Thoracic aorta (tissue), 2 donors: ENCODE measurements around the gene BBIP1. TPM values are rescaled to one million over a fixed set of nuclear protein-coding genes. Genes with fewer than 3 reads are reported as not detected.
A peak's percentile ranks its signal among the peaks of the same experiment; 100 is the strongest.

Experiments
- ATAC-seq: fragments of 150-250 bp; one replicate; pipeline ENCODE4 v1.8.0; 2017; ENCODE audit warnings: low read depth; ENCODE audit not compliant: insufficient number of reproducible peaks, low FRiP score
- DNase-seq: peaks from one replicate; pipeline ENCODE4 v3.0.0-alpha.2; 2020; ENCODE audit warnings: low spot score
- H3K27ac ChIP-seq, 2 donors: fragments of 200-600 bp; sonication (generic); 1 replicate in 1 of 2; 2 replicates in 1 of 2; pipeline ENCODE4 v1.5.1; 2016; ENCODE audit warnings: mild to moderate bottlenecking in 2 of 2, moderate library complexity in 2 of 2
- H3K27me3 ChIP-seq: fragments of 200-600 bp; sonication (generic); replicated peaks from 2 replicates; pipeline ENCODE4 v1.6.0; 2016; ENCODE audit warnings: mild to moderate bottlenecking; ENCODE audit not compliant: insufficient read depth
- H3K36me3 ChIP-seq: fragments of 200-600 bp; sonication (generic); one replicate; pipeline ENCODE4 v1.5.1; 2016
- H3K4me1 ChIP-seq, 2 donors: fragments of 200-600 bp; sonication (generic); 1 replicate in 1 of 2; 2 replicates in 1 of 2; pipeline versions ENCODE4 v1.5.1 to v1.6.0; 2016; ENCODE audit warnings: low read depth in 2 of 2, mild to moderate bottlenecking in 1 of 2; ENCODE audit not compliant: control insufficient read depth in 1 of 2
- H3K4me3 ChIP-seq: fragments of 200-600 bp; sonication (generic); 2 replicates; pipeline ENCODE4 v1.5.1; 2016; ENCODE audit warnings: mild to moderate bottlenecking
- H3K9me3 ChIP-seq: fragments of 200-600 bp; sonication (generic); 2 replicates; pipeline ENCODE4 v1.5.1; 2016
- total RNA-seq, 2 donors: library from RNA; depleted of rRNA; stranded (reverse); fragments of >200 nt; gene quantifications; one replicate each; pipeline versions ENCODE4 v1.1.0 to v1.2.3, GENCODE V29; 2016
- TF ChIP-seq, protein P1 (sequence below): fragments of 200-600 bp; sonication (generic); IDR thresholded peaks from one replicate; pipeline ENCODE4 v1.5.1; 2019; ENCODE audit warnings: antibody characterized with exemption

Gene BBIP1
- total RNA-seq, 2 donors from 2014 or later: 19.0 to 33.2 TPM

DNA sequence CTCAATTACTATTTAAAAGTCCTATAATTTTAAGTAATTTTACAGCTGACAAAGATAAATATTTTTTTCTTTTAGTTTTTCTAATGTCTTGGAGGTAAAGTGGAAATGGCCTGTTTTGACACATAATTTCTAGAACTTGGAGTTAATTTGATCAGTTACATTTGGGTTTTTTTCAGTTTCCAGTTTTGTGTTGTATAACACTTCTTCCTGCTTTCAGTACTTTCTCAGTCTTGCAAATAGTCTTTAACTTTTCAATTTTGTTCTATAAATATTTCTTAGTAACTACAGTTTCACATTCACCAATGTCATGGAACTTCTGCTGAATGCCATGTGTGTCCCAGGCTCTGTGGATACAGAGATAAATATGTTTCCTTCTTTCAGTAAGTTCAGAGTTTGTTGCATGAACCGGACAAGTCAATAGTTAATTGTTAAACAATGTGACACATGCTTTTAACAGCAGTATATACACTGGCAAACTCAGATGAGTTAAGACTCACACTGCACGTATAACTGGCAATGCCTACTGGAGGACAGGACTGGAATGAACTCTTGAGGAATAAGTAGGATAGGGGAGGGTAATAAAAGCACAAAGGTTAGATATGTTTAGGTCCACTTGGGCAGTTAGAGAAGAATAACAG, 5.0 kb upstream of the BBIP1 start:
- Histone ChIP-seq H3K4me3 (no peak overlapping the region), H3K27ac (no peak overlapping the region), H3K9me3 (no peaks in the 10 kb centered on the region), H3K27me3 (no peaks in the 10 kb centered on the region), H3K4me1 (peaks cover 35 to 45% of the 10 kb centered on the region in 2 donors), H3K36me3 (no peaks in the 10 kb centered on the region)
- DNase-seq: no peak
- TF ChIP-seq, protein P1, sequence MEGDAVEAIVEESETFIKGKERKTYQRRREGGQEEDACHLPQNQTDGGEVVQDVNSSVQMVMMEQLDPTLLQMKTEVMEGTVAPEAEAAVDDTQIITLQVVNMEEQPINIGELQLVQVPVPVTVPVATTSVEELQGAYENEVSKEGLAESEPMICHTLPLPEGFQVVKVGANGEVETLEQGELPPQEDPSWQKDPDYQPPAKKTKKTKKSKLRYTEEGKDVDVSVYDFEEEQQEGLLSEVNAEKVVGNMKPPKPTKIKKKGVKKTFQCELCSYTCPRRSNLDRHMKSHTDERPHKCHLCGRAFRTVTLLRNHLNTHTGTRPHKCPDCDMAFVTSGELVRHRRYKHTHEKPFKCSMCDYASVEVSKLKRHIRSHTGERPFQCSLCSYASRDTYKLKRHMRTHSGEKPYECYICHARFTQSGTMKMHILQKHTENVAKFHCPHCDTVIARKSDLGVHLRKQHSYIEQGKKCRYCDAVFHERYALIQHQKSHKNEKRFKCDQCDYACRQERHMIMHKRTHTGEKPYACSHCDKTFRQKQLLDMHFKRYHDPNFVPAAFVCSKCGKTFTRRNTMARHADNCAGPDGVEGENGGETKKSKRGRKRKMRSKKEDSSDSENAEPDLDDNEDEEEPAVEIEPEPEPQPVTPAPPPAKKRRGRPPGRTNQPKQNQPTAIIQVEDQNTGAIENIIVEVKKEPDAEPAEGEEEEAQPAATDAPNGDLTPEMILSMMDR: no peak
- no peak for ATAC-seq

DNA sequence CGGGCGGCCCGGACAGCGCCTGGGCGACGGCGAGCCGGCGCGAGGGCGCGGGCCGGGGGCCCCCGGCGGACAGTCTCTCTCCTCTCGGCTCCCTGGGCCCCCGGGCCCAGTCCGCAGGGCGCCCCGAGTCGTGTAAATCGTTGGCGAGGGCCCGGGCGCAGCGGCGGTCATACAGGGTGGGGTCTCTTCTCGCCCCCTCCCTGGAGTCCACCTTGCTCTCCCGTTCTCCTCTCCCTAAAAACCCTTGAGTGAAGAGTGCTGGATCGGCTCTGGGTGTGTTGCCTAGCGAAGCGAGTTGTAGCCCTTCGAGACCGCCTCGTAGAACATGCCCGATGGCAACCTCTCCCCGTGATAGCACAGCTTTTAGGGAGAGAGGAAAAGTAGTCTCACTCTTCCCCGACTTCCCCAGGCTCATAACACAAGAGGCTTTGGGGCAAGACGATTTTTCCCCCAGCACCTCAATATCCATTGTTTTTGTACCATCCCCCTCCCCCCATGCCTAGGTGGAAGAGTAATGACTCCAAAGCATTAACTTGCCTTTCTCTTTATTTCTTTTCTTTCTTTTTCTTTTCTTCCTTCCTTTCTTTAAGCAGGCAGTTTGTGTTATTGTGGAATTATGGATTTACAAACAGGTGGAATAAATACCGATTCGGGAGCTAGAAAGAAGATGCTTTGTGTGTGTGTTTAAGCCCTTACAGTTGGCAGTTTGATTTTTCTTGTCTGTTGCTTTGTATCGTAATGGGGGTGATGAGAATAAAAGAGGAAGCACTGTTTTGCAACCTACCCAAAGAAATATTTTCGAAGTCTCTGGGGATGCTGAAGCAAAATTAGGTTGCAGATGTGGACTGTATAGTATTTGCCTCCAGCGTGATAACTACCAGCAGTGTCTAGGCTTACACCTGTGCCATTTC, 1.2 kb upstream of the BBIP1 start:
- DNase-seq (no peak), ATAC-seq (peak; percentile 0)
- Histone ChIP-seq H3K4me1 (peaks cover 25 to 31% of the 10 kb centered on the region in 2 donors), H3K9me3 (no peaks in the 10 kb centered on the region), H3K36me3 (no peaks in the 10 kb centered on the region), H3K4me3 (peak overlapping the region; percentile 81), H3K27ac (peak overlapping the region; percentile 90), H3K27me3 (no peaks in the 10 kb centered on the region)
- TF ChIP-seq, protein P1: no peak

DNA sequence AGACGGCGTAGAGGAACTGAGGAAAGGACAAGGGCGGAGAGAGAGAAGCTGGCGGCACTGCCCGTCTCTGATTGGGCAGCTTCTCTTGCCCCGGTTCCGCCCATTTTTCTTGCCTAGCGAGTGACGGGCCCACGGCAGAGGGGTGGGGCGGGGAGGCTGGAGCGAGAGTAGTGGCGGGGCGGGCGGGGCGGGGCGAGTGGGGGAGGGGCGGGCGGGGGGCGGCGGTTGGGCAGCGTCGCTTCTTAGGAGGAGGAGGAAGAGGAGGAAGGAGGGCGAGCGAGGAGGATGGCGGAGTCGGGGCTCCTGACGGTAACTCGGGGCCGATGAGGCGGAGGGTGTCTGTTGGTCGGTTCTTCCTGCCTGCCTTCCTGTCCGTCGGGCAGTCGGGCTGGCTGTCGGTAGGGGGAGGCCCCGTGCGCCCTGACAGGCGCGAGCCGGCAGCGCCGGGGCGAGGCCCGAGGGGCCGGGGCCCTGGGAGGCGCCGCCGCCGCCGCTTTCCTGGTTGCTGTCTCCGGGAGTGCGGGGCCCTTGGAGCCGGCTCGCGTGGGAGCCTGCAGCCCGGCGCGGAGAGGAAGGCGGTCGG, 460 bp upstream of the BBIP1 start, which contains the start of gene SHOC2:
Gene SHOC2, plus strand, starts transcription at position 256 of the 583 bp plus-strand sequence. CDS start 44,755 bp downstream, outside the sequence.
- peak within 1 kb of the TSS; percentile 97 to 99 for H3K27ac ChIP-seq
- ATAC-seq: peak; percentile 6
- no peaks in the 10 kb centered on the region for H3K36me3 ChIP-seq
- no peaks in the 10 kb centered on the region for H3K9me3 ChIP-seq
- H3K4me3 ChIP-seq: peak within 1 kb of the TSS; percentile 81
- H3K27me3 ChIP-seq: no peaks in the 10 kb centered on the region
- TF ChIP-seq, protein P1: no peak
- no peak for DNase-seq
- H3K4me1 ChIP-seq: peaks cover 25 to 31% of the 10 kb centered on the region in 2 donors

DNA sequence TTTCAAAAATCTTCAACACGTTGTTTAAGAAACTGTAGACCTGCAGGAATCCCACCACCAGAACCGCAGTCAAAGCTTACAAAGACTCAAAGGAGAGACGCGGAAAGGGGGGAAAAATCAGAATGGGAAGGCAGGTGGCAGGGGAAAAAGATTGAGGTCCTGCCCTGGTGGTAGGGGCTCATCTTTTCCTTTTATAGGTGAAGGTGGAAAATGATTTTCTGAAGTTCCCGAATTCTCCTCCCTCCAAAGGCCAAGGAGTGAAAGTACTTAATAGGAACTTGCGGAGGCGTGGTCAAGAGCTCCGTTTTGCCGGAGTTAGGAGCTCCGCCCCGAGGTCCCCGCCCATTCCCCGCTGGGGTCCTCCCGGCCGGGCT, 724 bp downstream of the BBIP1 start:
- TF ChIP-seq, protein P1: no peak
- Histone ChIP-seq H3K4me3 (peak overlapping the region; percentile 79), H3K36me3 (no peaks in the 10 kb centered on the region), H3K27ac (peak overlapping the region; percentile 97 to 99), H3K9me3 (no peaks in the 10 kb centered on the region), H3K4me1 (peaks cover 15 to 22% of the 10 kb centered on the region in 2 donors), H3K27me3 (no peaks in the 10 kb centered on the region)
- DNase-seq: peak; percentile 87
- no peak for ATAC-seq
